Measurements from ENCODE around the gene HIVEP3.

DNA sequence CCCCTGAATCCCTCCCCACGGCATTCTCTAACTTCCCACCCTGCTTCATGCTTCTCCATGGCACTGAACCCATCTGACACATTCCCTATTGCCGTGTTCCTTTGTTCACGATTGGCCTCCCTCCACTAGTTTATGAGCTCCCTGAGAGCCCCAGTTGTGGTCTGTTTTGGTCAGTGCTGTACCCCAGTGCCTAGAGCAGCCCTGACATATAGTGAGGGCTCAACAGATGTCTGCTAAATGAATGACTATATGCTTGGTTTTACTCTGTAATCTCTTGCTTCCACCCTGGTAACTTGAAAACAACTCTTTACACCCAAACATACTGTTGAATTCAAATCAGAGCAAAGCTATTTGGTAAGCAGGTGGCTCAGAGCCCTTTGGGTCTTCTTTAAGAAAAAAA lies 263.1 kb downstream of the HIVEP3 start:
- TF ChIP-seq, protein P1, sequence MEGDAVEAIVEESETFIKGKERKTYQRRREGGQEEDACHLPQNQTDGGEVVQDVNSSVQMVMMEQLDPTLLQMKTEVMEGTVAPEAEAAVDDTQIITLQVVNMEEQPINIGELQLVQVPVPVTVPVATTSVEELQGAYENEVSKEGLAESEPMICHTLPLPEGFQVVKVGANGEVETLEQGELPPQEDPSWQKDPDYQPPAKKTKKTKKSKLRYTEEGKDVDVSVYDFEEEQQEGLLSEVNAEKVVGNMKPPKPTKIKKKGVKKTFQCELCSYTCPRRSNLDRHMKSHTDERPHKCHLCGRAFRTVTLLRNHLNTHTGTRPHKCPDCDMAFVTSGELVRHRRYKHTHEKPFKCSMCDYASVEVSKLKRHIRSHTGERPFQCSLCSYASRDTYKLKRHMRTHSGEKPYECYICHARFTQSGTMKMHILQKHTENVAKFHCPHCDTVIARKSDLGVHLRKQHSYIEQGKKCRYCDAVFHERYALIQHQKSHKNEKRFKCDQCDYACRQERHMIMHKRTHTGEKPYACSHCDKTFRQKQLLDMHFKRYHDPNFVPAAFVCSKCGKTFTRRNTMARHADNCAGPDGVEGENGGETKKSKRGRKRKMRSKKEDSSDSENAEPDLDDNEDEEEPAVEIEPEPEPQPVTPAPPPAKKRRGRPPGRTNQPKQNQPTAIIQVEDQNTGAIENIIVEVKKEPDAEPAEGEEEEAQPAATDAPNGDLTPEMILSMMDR (CRISPR knock-in tag; IDR thresholded peaks at IDR 0.05) = no peak
- TF ChIP-seq SAP130 (CRISPR knock-in tag; IDR thresholded peaks at IDR 0.05; ENCODE audit: low read depth) (no peak), SNAPC2 (CRISPR knock-in tag; IDR thresholded peaks at IDR 0.05) (no peak), EZH2 (conservative IDR thresholded peaks at IDR 0.05; ENCODE audit: low read depth, low read length) (no peak), SIN3A (IDR thresholded peaks at IDR 0.05; ENCODE audit: borderline replicate concordance, low read depth, low read length) (no peak), ISX (CRISPR knock-in tag; conservative IDR thresholded peaks at IDR 0.05) (no peak)

Measured in HepG2 (cell line).